GM23338 (cell line): ENCODE measurements around the gene LYZL6. TPM values are rescaled to one million over a fixed set of nuclear protein-coding genes. Genes with fewer than 3 reads are reported as not detected.

Source experiments
- ATAC-seq: fragments of 200-7000 bp; cut with Tn5 transposase; 3 replicates; pipeline ENCODE4 v1.9.1; 2020
- DNase-seq: peaks from one replicate; pipeline ENCODE4 v3.0.0-alpha.2; 2015; ENCODE audit warnings: low spot score
- H2AFZ ChIP-seq: fragments of 200-600 bp; sonication (generic); 2 replicates; pipeline ENCODE4 v1.8.0; 2016; ENCODE audit warnings: antibody characterized with exemption, mild to moderate bottlenecking, moderate library complexity
- H3F3A ChIP-seq: fragments of 200-600 bp; sonication (generic); replicated peaks from 2 replicates; pipeline ENCODE4 v1.8.0; 2017; ENCODE audit warnings: antibody characterized with exemption, mixed run types, low read depth
- H3K27ac ChIP-seq: fragments of 200-600 bp; sonication (generic); 2 replicates; pipeline ENCODE4 v1.6.1; 2016; ENCODE audit warnings: low read depth
- H3K27me3 ChIP-seq: fragments of 200-600 bp; sonication (generic); 2 replicates; pipeline ENCODE4 v1.8.0; 2016; ENCODE audit warnings: mild to moderate bottlenecking, mixed run types, moderate library complexity; ENCODE audit not compliant: insufficient read depth
- H3K36me3 ChIP-seq: fragments of 200-600 bp; sonication (generic); 2 replicates; pipeline ENCODE4 v1.8.0; 2016; ENCODE audit warnings: mild to moderate bottlenecking; ENCODE audit not compliant: insufficient read depth
- H3K4me1 ChIP-seq: fragments of 200-600 bp; sonication (generic); 2 replicates; pipeline ENCODE4 v1.8.0; 2016; ENCODE audit warnings: mild to moderate bottlenecking, moderate library complexity; ENCODE audit not compliant: insufficient read depth
- H3K4me2 ChIP-seq: fragments of 200-600 bp; sonication (generic); 2 replicates; pipeline ENCODE4 v1.7.1; 2017; ENCODE audit warnings: mixed run types
- H3K4me3 ChIP-seq: fragments of 200-600 bp; sonication (generic); 2 replicates; pipeline ENCODE4 v1.6.1; 2016; ENCODE audit warnings: mixed run types
- H3K79me2 ChIP-seq: fragments of 200-600 bp; sonication (generic); replicated peaks from 2 replicates; pipeline ENCODE4 v1.8.0; 2017; ENCODE audit warnings: mild to moderate bottlenecking; ENCODE audit not compliant: insufficient read depth
- H3K9me2 ChIP-seq: fragments of 200-600 bp; sonication (generic); 2 replicates; pipeline ENCODE4 v1.8.0; 2017; ENCODE audit not compliant: insufficient read depth
- H4K20me1 ChIP-seq: fragments of 200-600 bp; sonication (generic); replicated peaks from 2 replicates; pipeline ENCODE4 v1.8.0; 2017; ENCODE audit warnings: mild to moderate bottlenecking; ENCODE audit not compliant: insufficient read depth
- H3K27ac Mint-ChIP-seq: 2 replicates; pipeline ENCODE4 v1.8.0; 2020; ENCODE audit warnings: inconsistent platforms, mild to moderate bottlenecking, moderate library complexity, mixed read lengths
- H3K27me3 Mint-ChIP-seq: 3 replicates; pipeline ENCODE4 v1.8.0; 2022; ENCODE audit warnings: low read depth, mild to moderate bottlenecking, moderate library complexity, mixed read lengths, inconsistent platforms; ENCODE audit not compliant: insufficient read depth, poor library complexity
- H3K36me3 Mint-ChIP-seq: 3 replicates; pipeline ENCODE4 v1.8.0; 2021; ENCODE audit warnings: low read depth, mild to moderate bottlenecking, inconsistent platforms, moderate library complexity, mixed read lengths
- H3K4me1 Mint-ChIP-seq: 3 replicates; pipeline ENCODE4 v1.8.0; 2020; ENCODE audit warnings: mild to moderate bottlenecking, inconsistent platforms, mixed read lengths
- H3K4me3 Mint-ChIP-seq: 3 replicates; pipeline ENCODE4 v1.8.0; 2021; ENCODE audit warnings: moderate library complexity, mild to moderate bottlenecking, inconsistent platforms, mixed read lengths
- H3K9me3 Mint-ChIP-seq: 3 replicates; pipeline ENCODE4 v1.8.0; 2020; ENCODE audit warnings: moderate library complexity, mild to moderate bottlenecking, inconsistent platforms, mixed read lengths
- CREB1 ChIP-seq: fragments of 250-450 bp; sonication (Bioruptor Pico); IDR thresholded peaks from 2 replicates; pipeline ENCODE4 v1.5.0; 2020; ENCODE audit warnings: low read depth, mild to moderate bottlenecking, moderate library complexity
- CTCF ChIP-seq, 2 experiments: fragments of 200-600 bp in 1 of 2; sonication (generic) in 1 of 2; conservative IDR thresholded peaks; 2 replicates each; pipeline versions ENCODE4 v1.5.1 to v1.6.1; 2016 to 2017; ENCODE audit warnings: antibody characterized with exemption in 2 of 2, low read depth in 2 of 2, mild to moderate bottlenecking in 2 of 2, moderate library complexity in 1 of 2
- ETS1 ChIP-seq: IDR thresholded peaks from 2 replicates; pipeline ENCODE4 v1.6.1; 2016; ENCODE audit warnings: antibody characterized with exemption
- EZH2 ChIP-seq: fragments of 200-600 bp; sonication (generic); IDR thresholded peaks from one replicate; pipeline ENCODE4 v1.8.0; 2017; ENCODE audit warnings: antibody characterized with exemption, mild to moderate bottlenecking, low read depth; ENCODE audit not compliant: unreplicated experiment
- JUNB ChIP-seq: IDR thresholded peaks from one replicate; pipeline ENCODE4 v1.6.1; 2016; ENCODE audit warnings: antibody characterized with exemption; ENCODE audit not compliant: unreplicated experiment
- NANOG ChIP-seq: IDR thresholded peaks from 2 replicates; pipeline ENCODE4 v1.6.1; 2016; ENCODE audit warnings: antibody characterized with exemption, borderline replicate concordance
- POLR2AphosphoS5 ChIP-seq: IDR thresholded peaks from 2 replicates; pipeline ENCODE4 v1.6.1; 2016; ENCODE audit warnings: antibody characterized with exemption, low read depth
- REST ChIP-seq: IDR thresholded peaks from one replicate; pipeline ENCODE4 v1.6.1; 2018; ENCODE audit warnings: antibody characterized with exemption; ENCODE audit not compliant: unreplicated experiment
- STAT1 ChIP-seq: IDR thresholded peaks from one replicate; pipeline ENCODE4 v1.6.1; 2016; ENCODE audit warnings: antibody characterized with exemption; ENCODE audit not compliant: unreplicated experiment
- ZNF114 ChIP-seq: fragments of 250-450 bp; sonication (Bioruptor Pico); IDR thresholded peaks from 2 replicates; pipeline ENCODE4 v1.5.0; 2020; ENCODE audit warnings: mild to moderate bottlenecking, moderate library complexity
- ZNF331 ChIP-seq: fragments of 250-450 bp; sonication (Bioruptor Pico); IDR thresholded peaks from 2 replicates; pipeline ENCODE4 v1.5.0; 2020; ENCODE audit warnings: low read depth, mild to moderate bottlenecking, moderate library complexity
- ZNF462 ChIP-seq: fragments of 250-450 bp; sonication (Bioruptor Pico); IDR thresholded peaks from 2 replicates; pipeline ENCODE4 v1.5.0; 2020; ENCODE audit warnings: mild to moderate bottlenecking, moderate library complexity
- polyA plus RNA-seq: library from polyadenylated mRNA; unstranded; fragments of >200 nt; fragmentation: Nextera tagmentation; extraction: Ambion mirVana; gene quantifications from 2 replicates; pipeline ENCODE4 v1.2.1, GENCODE V29; 2016
- total RNA-seq: library from RNA; depleted of rRNA; stranded (reverse); fragments of >200 nt; shearing (Covaris generic); gene quantifications from 2 replicates; pipeline ENCODE4 v1.2.3, GENCODE V29; 2014

The LYZL6 gene
- total and polyA plus RNA-seq, 2 experiments from 2014 or later, result not detected

GRCh38 chr17:35986643-35987042 lies 43.1 kb upstream of the LYZL6 start, which contains the start of gene CCL14 (continued):
- no peak for TF ChIP-seq ZNF462
- no peak for TF ChIP-seq ETS1
- TF ChIP-seq JUNB, result no peak

GRCh38 chr17:35984140-35984539 lies 40.6 kb upstream of the LYZL6 start:
- Mint-ChIP-seq H3K27me3 (peaks cover 6% of the 10 kb centered on the region), H3K9me3 (no peaks in the 10 kb centered on the region), H3K4me3 (no peak overlapping the region), H3K4me1 (no peaks in the 10 kb centered on the region), H3K36me3 (no peaks in the 10 kb centered on the region), H3K27ac (no peak overlapping the region)
- DNase-seq (no peak), ATAC-seq (no peak)
- Histone ChIP-seq H3K4me2 (no peak overlapping the region), H3K79me2 (no peaks in the 10 kb centered on the region), H3K4me1 (no peaks in the 10 kb centered on the region), H2AFZ (no peak overlapping the region), H3K4me3 (no peak overlapping the region), H3K27me3 (no peaks in the 10 kb centered on the region), H3K27ac (no peak overlapping the region), H3K9me2 (peaks cover 7% of the 10 kb centered on the region; the same call in 1 of the 2 replicates), H4K20me1 (no peaks in the 10 kb centered on the region), H3F3A (no peaks in the 10 kb centered on the region), H3K36me3 (no peaks in the 10 kb centered on the region)
- TF ChIP-seq REST (no peak), ZNF331 (no peak), CTCF (conservative IDR thresholded peaks at IDR 0.05; ENCODE audit: low read depth in 2 of 2) (no peak), JUNB (no peak), ETS1 (no peak), STAT1 (no peak), POLR2AphosphoS5 (no peak), NANOG (no peak), EZH2 (no peak), ZNF114 (CRISPR knock-in tag) (no peak), CREB1 (CRISPR knock-in tag) (no peak)
